Stimulated activated CD4-positive, alpha-beta T cell treated with anti-CD3 and anti-CD28 coated beads, Interleukin-4, amount 100 ng/mL, for 48 hours (primary cell): Measurements from ENCODE around the gene RIN1.

ENCODE experiments used
- DNase-seq, 2 donors: peaks; one replicate each; pipeline ENCODE4 v3.0.0-alpha.2; 2020; ENCODE audit warnings: low read depth in 2 of 2

The RIN1 gene

DNA sequence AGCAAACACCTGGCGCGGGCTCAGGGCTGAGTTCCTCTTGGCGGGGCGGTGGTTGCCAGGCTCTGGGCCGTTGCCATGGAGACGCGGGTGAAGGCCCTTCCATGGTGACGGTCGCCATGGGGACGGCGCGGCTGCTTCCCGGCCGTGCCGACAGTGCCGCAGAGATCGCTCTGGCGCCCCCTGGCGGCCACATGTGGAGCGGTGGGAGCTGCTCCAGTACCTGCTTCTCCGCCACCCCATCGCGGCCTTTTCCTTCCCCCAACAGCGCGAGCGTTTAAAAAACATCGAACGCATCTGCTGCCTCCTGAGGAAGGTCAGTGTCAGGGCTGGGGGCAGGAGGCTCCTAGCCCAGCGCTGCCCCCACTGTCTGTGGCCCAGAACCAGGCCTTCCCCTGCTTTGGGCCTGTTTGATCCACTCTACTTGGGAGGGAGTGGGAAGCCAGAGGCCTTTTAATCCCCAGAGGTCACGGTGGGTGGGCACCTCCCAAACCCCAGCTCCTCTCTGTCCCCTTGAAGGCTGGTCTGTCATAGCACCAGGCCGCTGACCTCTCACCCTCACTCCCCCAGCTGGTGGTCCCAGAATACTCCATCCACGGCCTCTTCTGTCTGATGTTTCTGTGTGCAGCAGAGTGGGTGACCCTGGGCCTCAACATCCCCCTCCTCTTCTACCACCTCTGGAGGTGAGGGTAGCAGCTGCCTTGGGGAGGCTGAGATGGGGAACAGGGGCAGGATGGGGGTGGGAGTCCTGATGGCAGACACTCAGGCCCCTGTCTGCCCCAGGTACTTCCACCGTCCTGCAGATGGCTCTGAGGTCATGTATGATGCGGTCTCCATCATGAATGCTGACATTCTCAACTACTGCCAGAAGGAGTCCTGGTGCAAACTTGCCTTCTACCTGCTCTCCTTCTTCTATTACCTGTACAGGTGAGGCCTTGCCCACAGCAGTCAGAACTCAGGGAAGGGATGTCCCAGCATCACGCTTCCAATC, 53.5 kb downstream of the RIN1 start:
- peak; percentile 99 to 100 for DNase-seq
